Stimulated activated CD4-positive, alpha-beta T cell treated with anti-CD3 and anti-CD28 coated beads, Interleukin-15, amount 100 ng/mL, for 48 hours (primary cell): ENCODE measurements around the gene DDX47.
"Not testable (repeated sequence)": the region's sequence is repeated elsewhere in the genome, so short reads cannot be mapped to it uniquely, and the experiment has no call there.

Experiments used
- DNase-seq, 2 donors: peaks; one replicate each; pipeline ENCODE4 v3.0.0-alpha.2; 2020; ENCODE audit warnings: low read depth in 2 of 2

Gene DDX47

GRCh38 chr12:12796928-12797793, 16.0 kb upstream of the DDX47 start:
- DNase-seq = no peak

DNA sequence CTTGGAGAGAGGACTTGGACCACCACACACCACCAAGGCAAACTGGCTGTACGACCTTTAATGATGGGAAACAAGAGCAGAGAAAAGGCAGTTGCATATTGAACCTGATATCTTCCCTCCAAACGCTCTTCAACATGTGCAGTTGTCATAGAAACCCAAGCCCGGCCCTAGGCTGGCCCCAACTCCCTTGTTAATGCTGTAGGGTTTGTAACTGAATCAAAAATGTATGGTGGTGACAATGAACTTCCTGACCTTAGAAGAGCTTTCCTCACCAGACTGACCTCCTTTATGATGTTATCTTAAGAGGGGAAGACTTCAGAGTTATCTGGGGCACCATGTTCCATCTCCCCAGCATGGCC, 15.4 kb upstream of the DDX47 start:
- DNase-seq = no peak

DNA sequence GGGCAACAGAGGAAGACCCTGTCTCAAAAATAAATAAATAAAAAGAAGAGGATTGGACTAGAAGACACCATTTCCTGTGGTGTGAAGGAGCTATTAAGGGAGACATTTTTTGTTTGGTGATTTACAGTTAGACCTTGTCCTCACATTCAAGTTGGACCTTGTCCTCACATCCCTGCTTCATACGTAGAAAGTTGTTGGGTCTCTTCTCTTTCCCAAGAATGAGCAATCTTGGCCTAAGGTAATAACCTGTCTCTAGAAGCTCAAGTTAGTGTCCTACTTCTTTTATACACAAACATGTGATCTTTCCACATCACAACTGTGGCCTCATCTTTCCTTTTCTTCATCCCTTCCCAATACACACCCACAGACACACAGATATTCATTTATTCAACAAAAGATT, 14.7 kb upstream of the DDX47 start:
- DNase-seq = no peak

GRCh38 chr12:12799163-12799920, 13.8 kb upstream of the DDX47 start:
- DNase-seq = no peak

DNA sequence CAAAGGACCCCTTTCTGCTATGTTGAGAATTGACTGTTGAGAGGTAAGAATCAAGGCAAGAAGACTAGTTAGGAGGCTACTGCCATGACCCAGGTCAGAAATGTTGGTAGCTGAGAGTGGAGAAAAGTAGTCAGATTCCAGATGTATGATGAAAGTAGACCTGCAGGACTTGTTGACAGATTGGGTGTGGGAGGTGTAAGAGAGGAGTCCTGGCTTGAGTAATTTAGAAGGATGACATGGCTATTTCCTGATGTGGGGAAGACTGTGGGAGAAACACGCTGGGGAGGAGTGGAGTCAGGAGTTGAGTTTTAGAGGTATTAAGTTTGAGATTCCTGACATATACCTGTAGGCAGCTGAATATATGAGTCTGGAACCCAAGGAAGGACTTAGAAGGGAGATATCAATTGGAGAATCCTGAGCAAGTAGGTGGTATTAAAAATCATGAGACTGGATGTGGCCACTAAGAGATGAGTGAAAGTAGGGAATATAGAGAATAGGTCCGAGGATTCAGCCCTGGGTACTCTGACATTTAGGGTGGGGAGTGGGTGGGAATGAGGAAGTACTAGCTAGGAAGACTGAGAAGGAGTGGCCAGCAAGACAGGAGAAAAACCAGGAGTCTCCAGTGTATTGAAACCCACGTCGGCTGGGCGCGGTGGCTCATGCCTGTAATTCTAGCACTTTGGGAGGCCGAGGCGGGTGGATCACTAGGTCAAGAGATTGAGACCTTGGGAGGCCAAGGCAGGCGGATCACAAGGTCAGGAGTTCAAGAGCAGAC, 12.6 kb upstream of the DDX47 start:
- no peak for DNase-seq

- DNase-seq = not testable (repeated sequence)
Observed at GRCh38 chr12:12801656-12802055, 11.5 kb upstream of the DDX47 start.

DNA sequence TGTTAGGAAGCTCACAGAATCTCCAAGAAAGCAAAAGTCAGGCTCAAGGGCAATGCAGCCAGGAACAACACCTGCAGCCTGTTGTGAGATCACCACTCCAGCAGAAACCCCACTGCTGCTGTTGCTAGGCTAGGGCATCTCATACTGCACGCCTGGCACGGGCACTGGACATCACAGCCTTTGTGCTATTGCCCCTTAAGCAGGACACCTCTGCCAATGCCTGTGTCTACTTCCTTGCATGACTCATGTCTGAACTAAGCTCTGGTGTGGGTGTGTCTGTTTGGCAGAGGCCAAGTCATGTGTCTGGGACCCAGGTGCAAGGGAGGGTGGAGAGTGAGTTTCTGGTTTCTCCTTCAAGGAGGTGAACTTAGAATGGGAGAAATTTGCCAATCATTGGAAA, 10.0 kb upstream of the DDX47 start:
- DNase-seq = peak; percentile 17 to 25

- no peak for DNase-seq
Observed at GRCh38 chr12:12804011-12804410, 9.1 kb upstream of the DDX47 start.

DNA sequence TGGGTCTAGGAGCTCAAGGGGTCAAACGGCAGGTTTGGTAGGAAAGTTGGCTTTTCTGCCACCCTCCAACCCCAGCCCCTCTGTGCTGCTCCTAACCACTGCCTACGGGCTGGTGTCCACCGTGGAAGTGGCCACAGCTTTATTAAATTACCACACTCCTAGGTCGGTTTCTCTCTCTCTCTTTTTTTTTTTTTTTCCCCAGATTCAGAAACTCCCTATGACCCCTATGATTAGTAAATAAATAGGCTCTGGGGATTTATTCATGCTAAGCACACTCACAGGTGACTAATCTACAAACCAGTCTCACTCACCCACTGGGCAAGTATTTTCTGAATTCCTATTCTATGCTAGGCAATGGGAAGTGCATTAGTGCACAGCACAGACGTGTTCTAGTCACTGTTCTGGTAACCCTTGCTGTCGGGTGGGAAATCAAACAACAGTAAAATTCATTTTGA, 8.7 kb upstream of the DDX47 start:
- no peak for DNase-seq

- no peak for DNase-seq
Observed at GRCh38 chr12:12806784-12807516, 6.2 kb upstream of the DDX47 start.

DNA sequence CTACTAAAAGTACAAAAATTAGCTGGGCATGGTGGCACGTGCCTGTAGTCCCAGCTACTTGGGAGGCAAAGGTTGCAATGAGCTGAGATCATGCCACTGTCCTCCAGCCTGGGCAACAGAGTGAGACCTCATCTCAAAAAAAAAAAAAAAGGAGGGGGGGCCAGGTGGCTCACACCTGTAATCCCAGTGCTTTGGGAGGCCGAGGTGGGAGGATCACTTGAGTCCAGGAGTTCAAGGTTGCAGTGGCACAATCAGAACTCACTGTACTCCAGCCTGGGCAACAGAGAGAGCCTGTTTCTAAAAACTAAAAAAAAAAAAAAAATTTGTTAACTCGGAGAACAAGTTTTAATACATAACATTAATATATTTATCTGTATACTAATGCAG, 5.6 kb upstream of the DDX47 start:
- DNase-seq = not testable (repeated sequence)

DNA sequence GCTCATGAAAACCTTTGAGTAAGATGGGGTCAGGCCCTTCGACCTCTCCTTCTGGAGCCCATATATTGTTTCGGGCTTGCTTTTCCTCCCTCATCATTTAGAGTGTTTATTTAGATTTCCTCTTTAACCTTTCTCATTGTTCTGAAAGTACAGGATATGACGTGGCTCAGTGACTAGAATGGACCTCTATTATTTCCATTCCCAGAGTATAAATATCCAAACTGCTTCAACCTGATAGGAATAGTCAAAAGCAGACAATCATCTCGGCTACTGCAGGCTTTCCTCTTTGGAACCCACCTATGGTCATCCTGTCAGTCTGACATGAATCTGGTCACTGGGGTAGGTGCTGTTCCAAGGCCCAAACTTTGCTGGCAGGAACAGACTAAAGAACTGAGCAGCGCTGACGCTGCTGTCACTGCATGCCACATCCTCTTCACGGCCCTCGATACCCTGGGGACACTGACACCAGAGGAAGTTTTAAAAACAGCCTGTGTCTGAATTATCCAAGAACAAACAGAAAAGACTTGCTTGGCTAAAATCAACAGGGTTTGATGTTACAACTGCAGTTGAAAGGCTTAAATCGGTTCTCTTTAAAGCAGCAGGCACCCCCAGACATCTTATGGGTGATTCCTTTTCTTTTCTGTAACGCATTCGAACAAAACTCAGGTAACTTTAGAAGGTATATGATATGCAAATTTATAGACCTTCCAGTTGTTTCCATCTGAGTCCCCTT, 5.0 kb upstream of the DDX47 start:
- DNase-seq = no peak

DNA sequence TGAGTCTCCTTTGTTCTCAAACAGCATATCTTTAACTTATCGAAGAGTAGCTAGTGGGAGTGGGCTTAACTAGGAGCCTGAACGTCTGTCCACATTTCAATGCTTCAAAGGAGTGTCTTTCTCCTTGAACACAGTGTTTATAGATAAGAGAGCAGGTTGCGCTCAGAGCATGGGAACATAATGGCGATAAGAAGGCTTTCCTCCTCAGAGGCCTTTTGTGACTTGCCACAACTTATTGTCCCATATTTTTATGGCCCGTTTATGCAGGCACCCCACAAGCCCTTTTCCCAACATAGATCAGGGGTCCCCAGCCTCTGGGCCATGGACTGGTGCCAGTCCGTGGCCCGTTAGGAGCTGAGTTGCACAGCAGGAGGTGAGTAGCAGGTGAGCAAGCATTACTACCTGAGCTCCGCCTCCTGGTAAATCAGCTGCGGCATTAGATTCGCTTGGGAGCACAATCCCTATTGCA, 2.6 kb upstream of the DDX47 start:
- no peak for DNase-seq

- no peak for DNase-seq
Observed at GRCh38 chr12:12811343-12811742, 1.8 kb upstream of the DDX47 start.

- no peak for DNase-seq
Observed at GRCh38 chr12:12812174-12812573, 972 bp upstream of the DDX47 start.

GRCh38 chr12:12812618-12813119, 477 bp upstream of the DDX47 start:
- no peak for DNase-seq

- DNase-seq = no peak
Observed at GRCh38 chr12:12817616-12818015, 4.5 kb downstream of the DDX47 start.

DNA sequence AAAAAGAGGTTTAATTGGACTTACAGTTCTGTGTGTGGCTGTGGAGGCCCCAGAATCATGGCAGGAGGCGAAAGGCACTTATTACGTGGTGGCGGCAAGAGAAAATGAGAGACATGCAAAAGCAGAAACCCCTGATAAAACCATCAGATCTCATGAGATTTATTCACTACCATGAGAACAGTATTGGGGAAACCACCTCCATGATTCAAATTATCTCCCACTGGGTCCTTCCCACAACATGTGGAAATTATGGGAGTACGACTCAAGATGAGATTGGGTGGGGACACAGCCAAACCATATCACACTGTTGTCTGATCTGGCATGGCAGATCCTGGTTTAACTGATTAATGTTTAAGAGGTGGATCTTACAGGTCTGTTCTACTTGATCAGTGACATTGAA, 5.6 kb downstream of the DDX47 start:
- DNase-seq = no peak

- no peak for DNase-seq
Observed at GRCh38 chr12:12819221-12819620, 6.1 kb downstream of the DDX47 start.

DNA sequence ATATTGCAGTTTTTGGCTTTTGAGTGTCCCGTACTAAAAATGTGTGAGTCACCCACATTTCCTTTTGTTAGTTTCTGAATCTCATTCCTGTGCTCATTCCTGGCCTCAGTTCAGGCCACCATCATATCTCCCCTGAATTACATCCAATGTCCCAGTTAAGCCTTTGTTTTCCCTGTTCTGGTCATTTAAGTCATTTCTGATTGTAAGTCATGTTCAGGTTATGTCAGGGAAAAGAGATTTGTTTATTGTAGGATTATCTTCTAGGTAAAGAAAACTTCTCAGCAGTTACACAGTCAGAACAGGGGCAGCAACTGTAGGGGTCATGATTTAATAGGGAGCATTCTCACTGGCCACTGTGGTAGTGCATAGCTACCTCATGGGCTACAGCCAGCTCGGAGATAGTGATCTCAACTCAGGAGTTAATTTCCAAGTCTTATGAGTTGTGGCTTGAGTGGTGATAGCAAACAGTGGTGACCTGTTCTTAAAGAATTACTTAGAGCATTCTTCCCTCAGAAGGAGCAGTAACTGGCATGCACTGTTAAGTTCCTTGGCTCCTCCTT, 6.7 kb downstream of the DDX47 start:
- DNase-seq = no peak
